GM18868 (cell line): ENCODE results near the gene ITCH.

ENCODE experiments used
- ATAC-seq: cut with Tn5 transposase; IDR thresholded peaks from one replicate; pipeline ENCODE4 v1.9.1; 2021; ENCODE audit warnings: mild to moderate bottlenecking, moderate library complexity; ENCODE audit not compliant: unreplicated experiment

ITCH gene

DNA sequence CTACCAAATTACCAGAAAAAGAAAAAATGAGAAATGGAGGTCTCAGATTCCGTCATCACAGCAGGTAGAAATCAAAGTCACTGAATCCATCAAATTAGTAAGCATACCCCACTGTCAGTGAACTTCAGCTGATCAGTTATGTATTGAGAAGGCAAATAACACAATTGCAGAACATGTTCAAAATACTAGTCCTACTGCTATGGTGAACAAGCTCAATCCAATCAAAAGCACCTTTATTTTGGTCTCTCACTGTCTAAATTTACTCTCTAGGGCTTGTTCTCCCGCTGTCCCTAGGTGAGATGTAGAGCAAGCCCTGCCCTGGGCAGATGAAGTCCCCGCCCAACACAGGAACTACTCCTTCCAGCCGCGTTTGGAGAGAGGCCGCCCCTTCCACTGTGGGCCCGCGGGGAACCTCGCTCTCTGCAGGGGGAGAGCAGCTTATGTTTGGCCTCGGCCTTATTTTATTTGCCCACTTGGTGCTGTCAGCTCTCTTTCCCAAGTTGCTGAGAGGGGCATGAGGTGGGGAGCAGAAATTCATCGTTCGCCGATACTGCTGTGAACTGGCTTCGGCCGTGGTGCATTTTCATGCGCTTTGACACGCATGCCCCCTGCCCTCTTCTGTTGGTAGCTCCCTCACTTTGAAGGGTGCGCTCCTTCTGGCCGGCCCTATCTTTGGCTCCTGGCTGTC, 181.2 kb downstream of the ITCH start:
- no peak for ATAC-seq

DNA sequence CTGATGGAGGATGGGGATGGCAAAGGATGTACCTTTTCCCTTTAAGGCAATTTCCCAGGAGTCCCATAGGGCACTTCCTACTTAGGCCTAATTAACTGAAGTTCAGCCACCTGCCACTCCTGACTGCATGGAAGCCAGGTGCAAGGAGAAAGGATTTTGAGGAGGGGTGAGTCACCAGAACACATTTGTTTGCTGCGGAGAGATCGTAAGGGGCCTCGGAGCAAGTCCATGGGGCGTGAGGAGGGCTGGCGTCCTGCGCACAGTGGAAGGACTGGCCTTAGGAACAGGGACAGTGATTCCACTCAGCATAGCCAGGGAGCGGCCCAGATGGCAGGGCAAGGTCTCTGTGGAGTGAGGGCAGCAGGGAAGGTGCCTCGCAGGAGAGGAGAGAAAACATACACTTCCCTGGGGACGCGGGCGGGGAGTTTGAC, 183.7 kb downstream of the ITCH start:
- ATAC-seq = no peak

GRCh38 chr20:34547844-34548613, 185.0 kb downstream of the ITCH start:
- no peak for ATAC-seq

DNA sequence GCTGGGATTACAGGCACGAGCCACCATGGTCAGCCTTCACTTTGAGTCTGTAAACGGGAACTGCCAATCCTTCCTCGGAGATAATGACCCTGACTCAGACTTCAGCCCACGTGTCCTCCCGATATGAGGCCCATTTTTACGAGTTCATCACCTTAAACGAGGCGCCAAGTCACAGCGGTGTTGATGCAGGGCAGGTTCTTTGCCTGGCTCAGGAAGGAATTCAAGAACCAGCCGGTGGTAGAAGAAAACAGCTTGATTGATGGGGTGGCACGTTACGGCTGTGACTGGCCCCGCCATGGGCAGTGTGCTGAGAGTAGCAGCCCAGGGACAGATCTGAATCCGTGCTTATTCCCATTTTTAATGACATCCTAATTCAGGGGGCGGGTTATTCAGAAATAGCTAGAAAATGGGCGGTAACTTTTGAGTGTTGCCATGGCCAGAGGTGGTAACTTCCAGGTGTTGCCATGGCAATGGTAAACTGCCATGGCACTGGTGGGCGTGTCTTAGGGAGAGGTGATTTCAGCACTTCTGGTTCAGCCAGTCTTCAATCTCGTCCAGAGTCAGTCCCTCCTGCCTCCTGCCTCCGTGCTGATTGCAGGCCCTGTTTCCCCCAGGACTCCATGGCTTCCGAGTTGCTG, 186.3 kb downstream of the ITCH start:
- ATAC-seq = no peak

DNA sequence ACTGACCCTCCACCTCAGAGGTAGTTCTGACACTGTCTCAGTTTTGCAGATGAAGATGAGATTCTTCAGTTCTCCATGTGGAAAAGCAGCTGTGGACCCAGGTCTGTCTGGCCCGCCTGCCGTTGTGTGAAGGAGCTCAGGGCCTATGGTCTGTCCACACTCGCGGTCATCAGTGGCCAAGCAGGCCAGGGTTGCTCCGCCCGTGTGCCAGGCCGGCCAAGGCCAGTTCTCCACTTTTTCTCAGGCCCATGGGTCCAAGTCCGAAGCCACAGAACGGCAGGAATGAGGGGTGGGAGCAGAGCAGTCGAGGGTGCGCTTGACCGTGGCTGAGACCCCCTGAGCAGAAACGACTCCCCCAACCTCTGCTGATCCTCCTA, 186.8 kb downstream of the ITCH start:
- ATAC-seq = no peak

GRCh38 chr20:34552569-34552968, 189.5 kb downstream of the ITCH start:
- no peak for ATAC-seq

DNA sequence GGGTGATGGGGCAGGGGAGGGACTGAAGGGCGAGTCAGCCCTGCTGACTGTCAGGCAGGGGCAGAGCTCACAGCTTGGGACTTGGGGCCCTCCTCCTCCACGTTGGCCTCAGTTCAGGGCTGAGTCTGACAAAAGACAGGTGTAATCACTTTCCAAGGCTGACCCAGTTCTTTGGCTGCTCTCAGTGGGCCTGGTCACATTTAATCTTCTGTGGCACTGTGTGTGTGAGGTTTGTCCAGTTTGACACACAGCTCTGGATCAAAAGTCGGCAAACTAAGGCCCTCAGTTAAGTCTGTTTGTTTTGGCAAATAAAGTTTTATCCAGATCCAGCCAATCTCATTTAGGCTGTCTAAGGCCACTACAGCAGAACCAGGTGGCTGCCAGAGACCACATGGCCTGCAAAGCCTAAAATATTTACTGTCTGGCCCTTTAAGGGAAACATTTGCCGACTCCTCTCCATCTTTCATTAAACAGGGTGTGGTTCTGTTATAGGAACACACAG, 190.3 kb downstream of the ITCH start:
- ATAC-seq = no peak

- no peak for ATAC-seq
Measured at GRCh38 chr20:34557936-34558319, 194.9 kb downstream of the ITCH start.

- ATAC-seq = peak; percentile 55
Measured at GRCh38 chr20:34558320-34559218, 195.5 kb downstream of the ITCH start, which contains the start of gene MAP1LC3A. Gene MAP1LC3A (plus strand): TSS chr20:34558718. CDS start chr20:34558869, 151 bp downstream.

- no peak for ATAC-seq
Measured at GRCh38 chr20:34559311-34560140, 196.5 kb downstream of the ITCH start.

- no peak for ATAC-seq
Measured at GRCh38 chr20:34560141-34560523, 197.1 kb downstream of the ITCH start.

GRCh38 chr20:34560614-34561013, 197.5 kb downstream of the ITCH start:
- no peak for ATAC-seq
